Measurements from ENCODE around the gene RACK1. TPM values are rescaled to one million over a fixed set of nuclear protein-coding genes. Genes with fewer than 3 reads are reported as not detected.

Gene RACK1
- total and polyA plus RNA-seq, 2 of the 13 experiments (the other 11 are each of a cell fraction or from before 2014, with no cell fraction given): 2,514 to 6,141 TPM

- TF ChIP-seq, protein P1, sequence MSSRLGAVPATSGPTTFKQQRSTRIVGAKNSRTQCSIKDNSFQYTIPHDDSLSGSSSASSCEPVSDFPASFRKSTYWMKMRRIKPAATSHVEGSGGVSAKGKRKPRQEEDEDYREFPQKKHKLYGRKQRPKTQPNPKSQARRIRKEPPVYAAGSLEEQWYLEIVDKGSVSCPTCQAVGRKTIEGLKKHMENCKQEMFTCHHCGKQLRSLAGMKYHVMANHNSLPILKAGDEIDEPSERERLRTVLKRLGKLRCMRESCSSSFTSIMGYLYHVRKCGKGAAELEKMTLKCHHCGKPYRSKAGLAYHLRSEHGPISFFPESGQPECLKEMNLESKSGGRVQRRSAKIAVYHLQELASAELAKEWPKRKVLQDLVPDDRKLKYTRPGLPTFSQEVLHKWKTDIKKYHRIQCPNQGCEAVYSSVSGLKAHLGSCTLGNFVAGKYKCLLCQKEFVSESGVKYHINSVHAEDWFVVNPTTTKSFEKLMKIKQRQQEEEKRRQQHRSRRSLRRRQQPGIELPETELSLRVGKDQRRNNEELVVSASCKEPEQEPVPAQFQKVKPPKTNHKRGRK (CRISPR knock-in tag; IDR thresholded peaks at IDR 0.05): no peak
- TF ChIP-seq PITX1 (CRISPR knock-in tag; IDR thresholded peaks at IDR 0.05) (peak; percentile 89), SOX6 (IDR thresholded peaks at IDR 0.05) (no peak), SOX6 (CRISPR knock-in tag; IDR thresholded peaks at IDR 0.05) (peak; percentile 76), ZNF484 (CRISPR knock-in tag; IDR thresholded peaks at IDR 0.05; ENCODE audit: borderline replicate concordance, low read depth) (no peak), IRF2 (CRISPR knock-in tag; IDR thresholded peaks at IDR 0.05) (peak; percentile 63; the same call in 1 of the 2 replicates), ZBTB20 (CRISPR knock-in tag; IDR thresholded peaks at IDR 0.05; ENCODE audit: borderline replicate concordance, low read depth) (peak; percentile 81; the same call in 1 of the 2 replicates), ZC3H13 (CRISPR knock-in tag; IDR thresholded peaks at IDR 0.05) (0 out of 2 replicates have a peak, but pooled peaks have one; percentile 17), ZNF772 (CRISPR knock-in tag; IDR thresholded peaks at IDR 0.05) (peak; percentile 83), MTA1 (CRISPR knock-in tag; IDR thresholded peaks at IDR 0.05; ENCODE audit: borderline replicate concordance) (0 out of 2 replicates have a peak, but pooled peaks have one; percentile 52), ETS1 (CRISPR knock-in tag; IDR thresholded peaks at IDR 0.05) (no peak), CREBL2 (CRISPR knock-in tag; IDR thresholded peaks at IDR 0.05; ENCODE audit: borderline replicate concordance) (no peak), ZNF839 (CRISPR knock-in tag; IDR thresholded peaks at IDR 0.05; ENCODE audit: borderline replicate concordance) (peak; percentile 82; the same call in 1 of the 2 replicates)
- TF ChIP-seq, protein P2, sequence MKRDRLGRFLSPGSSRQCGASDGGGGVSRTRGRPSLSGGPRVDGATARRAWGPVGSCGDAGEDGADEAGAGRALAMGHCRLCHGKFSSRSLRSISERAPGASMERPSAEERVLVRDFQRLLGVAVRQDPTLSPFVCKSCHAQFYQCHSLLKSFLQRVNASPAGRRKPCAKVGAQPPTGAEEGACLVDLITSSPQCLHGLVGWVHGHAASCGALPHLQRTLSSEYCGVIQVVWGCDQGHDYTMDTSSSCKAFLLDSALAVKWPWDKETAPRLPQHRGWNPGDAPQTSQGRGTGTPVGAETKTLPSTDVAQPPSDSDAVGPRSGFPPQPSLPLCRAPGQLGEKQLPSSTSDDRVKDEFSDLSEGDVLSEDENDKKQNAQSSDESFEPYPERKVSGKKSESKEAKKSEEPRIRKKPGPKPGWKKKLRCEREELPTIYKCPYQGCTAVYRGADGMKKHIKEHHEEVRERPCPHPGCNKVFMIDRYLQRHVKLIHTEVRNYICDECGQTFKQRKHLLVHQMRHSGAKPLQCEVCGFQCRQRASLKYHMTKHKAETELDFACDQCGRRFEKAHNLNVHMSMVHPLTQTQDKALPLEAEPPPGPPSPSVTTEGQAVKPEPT (CRISPR knock-in tag; IDR thresholded peaks at IDR 0.05; ENCODE audit: low read depth): 0 out of 2 replicates have a peak, but pooled peaks have one; percentile 24
- TF ChIP-seq, protein P3, sequence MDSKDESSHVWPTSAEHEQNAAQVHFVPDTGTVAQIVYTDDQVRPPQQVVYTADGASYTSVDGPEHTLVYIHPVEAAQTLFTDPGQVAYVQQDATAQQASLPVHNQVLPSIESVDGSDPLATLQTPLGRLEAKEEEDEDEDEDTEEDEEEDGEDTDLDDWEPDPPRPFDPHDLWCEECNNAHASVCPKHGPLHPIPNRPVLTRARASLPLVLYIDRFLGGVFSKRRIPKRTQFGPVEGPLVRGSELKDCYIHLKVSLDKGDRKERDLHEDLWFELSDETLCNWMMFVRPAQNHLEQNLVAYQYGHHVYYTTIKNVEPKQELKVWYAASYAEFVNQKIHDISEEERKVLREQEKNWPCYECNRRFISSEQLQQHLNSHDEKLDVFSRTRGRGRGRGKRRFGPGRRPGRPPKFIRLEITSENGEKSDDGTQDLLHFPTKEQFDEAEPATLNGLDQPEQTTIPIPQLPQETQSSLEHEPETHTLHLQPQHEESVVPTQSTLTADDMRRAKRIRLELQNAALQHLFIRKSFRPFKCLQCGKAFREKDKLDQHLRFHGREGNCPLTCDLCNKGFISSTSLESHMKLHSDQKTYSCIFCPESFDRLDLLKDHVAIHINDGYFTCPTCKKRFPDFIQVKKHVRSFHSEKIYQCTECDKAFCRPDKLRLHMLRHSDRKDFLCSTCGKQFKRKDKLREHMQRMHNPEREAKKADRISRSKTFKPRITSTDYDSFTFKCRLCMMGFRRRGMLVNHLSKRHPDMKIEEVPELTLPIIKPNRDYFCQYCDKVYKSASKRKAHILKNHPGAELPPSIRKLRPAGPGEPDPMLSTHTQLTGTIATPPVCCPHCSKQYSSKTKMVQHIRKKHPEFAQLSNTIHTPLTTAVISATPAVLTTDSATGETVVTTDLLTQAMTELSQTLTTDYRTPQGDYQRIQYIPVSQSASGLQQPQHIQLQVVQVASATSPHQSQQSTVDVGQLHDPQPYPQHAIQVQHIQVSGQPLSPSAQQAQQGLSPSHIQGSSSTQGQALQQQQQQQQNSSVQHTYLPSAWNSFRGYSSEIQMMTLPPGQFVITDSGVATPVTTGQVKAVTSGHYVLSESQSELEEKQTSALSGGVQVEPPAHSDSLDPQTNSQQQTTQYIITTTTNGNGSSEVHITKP (CRISPR knock-in tag; IDR thresholded peaks at IDR 0.05; ENCODE audit: low read depth): peak; percentile 83
These were observed 20.5 kb downstream of the RACK1 start, which contains the start of gene TRIM41 (continued) for GRCh38 chr5:181223058-181223728.

Data from HepG2 (cell line).